Left ventricle myocardium inferior (tissue), 1 donor: ENCODE results near the gene RAB26. TPM values are rescaled to one million over a fixed set of nuclear protein-coding genes. Genes with fewer than 3 reads are reported as not detected.
A peak's percentile ranks its signal among the peaks of the same experiment; 100 is the strongest.
"Not testable (repeated sequence)": the region's sequence is repeated elsewhere in the genome, so short reads cannot be mapped to it uniquely, and the experiment has no call there.

Source experiments
- DNase-seq: peaks from one replicate; pipeline ENCODE4 v3.0.0-alpha.2; 2020
- H3K27ac ChIP-seq: fragments of 200-600 bp; replicated peaks from 2 replicates; pipeline ENCODE4 v1.8.0; 2021
- H3K27me3 ChIP-seq: fragments of 200-600 bp; 2 replicates; pipeline ENCODE4 v1.8.0; 2021; ENCODE audit warnings: low read depth
- H3K36me3 ChIP-seq: fragments of 200-600 bp; 2 replicates; pipeline ENCODE4 v1.8.0; 2021
- H3K4me1 ChIP-seq: fragments of 200-600 bp; 2 replicates; pipeline ENCODE4 v1.8.0; 2021
- H3K4me3 ChIP-seq: fragments of 200-600 bp; 2 replicates; pipeline ENCODE4 v1.8.0; 2021; ENCODE audit warnings: mild to moderate bottlenecking, moderate library complexity
- H3K9me3 ChIP-seq: fragments of 200-600 bp; replicated peaks from 2 replicates; pipeline ENCODE4 v1.8.0; 2021
- intact Hi-C: fragments of 100-400 bp; cut with micrococcal nuclease; formaldehyde crosslinking; loops from one replicate; pipeline ENCODE4 v1.11.0; 2022
- long read RNA-seq: library from polyadenylated mRNA; unstranded; transcript quantifications from one replicate; pipeline ENCODE4 v2.0.0, GENCODE V29; 2021
- total RNA-seq: library from RNA; stranded (reverse); fragmentation: NEBNext Ultra II Directional; extraction: Animal tissue kit (Norgen Biotek cat#: 25700); gene quantifications from one replicate; pipeline ENCODE4 v1.2.1, GENCODE V29; 2021
- TF ChIP-seq, protein P1 (sequence below): fragments of 200-600 bp; IDR thresholded peaks from 2 replicates; pipeline ENCODE4 v1.8.0; 2021; ENCODE audit warnings: antibody characterized with exemption, mild to moderate bottlenecking, borderline replicate concordance
- donor health status: DM: no; HTN: yes; CAD: no; lungs with severe emphysema.

The RAB26 gene
- total RNA-seq = 1.7 TPM
- long read RNA-seq, partial matches to known transcripts = 0 of 10 reads
- long read RNA-seq, other reads (novel, unspliced or antisense) = 6 of 10 reads

DNA sequence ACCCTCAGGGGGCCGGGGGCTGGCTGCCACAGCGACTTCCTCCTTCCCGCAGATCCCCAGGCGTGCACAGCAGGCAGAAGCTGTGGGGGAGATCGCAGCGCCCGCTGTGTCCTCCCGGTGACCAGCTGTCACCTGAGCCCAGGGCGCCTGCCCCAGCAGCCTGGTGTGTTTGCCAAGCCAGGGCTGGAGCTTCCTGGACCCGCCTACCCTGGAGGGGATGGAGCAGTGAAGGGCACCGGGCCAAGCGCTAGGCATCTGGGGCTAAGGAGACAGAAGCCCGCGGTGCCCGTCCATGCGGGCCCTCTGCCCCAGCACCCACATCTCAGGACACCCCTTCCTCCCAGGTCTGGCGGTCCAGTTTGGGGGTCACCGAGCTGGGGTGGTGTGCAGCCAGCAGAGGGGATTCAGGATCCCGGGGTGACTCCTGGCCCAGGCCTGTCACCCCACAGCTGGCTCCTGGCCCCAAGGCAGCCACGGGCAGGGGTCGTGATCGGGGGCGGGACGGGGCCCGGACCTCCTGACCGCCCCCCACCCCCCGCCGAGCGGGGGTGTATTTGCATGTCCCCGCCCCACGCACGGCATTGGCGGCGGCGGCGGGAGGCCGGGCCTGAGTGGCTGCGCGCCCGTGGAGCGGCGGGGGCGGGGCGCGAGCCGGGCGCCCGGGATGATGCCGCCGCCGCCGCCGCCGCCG, at the start of gene RAB26:
Gene RAB26, plus strand, starts transcription at position 645 of the 691 bp plus-strand sequence. CDS start 159 bp downstream, outside the sequence.
- DNase-seq = peak; percentile 83
- Histone ChIP-seq H3K36me3 (peaks cover 8% of the 10 kb centered on the region), H3K9me3 (no peaks in the 10 kb centered on the region), H3K4me1 (peaks cover 59% of the 10 kb centered on the region), H3K27ac (peak within 1 kb of the TSS; percentile 93), H3K4me3 (peak within 1 kb of the TSS; percentile 66), H3K27me3 (no peaks in the 10 kb centered on the region)
- TF ChIP-seq, protein P1, sequence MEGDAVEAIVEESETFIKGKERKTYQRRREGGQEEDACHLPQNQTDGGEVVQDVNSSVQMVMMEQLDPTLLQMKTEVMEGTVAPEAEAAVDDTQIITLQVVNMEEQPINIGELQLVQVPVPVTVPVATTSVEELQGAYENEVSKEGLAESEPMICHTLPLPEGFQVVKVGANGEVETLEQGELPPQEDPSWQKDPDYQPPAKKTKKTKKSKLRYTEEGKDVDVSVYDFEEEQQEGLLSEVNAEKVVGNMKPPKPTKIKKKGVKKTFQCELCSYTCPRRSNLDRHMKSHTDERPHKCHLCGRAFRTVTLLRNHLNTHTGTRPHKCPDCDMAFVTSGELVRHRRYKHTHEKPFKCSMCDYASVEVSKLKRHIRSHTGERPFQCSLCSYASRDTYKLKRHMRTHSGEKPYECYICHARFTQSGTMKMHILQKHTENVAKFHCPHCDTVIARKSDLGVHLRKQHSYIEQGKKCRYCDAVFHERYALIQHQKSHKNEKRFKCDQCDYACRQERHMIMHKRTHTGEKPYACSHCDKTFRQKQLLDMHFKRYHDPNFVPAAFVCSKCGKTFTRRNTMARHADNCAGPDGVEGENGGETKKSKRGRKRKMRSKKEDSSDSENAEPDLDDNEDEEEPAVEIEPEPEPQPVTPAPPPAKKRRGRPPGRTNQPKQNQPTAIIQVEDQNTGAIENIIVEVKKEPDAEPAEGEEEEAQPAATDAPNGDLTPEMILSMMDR = no peak
- intact Hi-C loops = loop anchor here (10.0 kb wide), 1 partner anchor 123 kb away; the partner anchor contains the start of gene NHERF2

DNA sequence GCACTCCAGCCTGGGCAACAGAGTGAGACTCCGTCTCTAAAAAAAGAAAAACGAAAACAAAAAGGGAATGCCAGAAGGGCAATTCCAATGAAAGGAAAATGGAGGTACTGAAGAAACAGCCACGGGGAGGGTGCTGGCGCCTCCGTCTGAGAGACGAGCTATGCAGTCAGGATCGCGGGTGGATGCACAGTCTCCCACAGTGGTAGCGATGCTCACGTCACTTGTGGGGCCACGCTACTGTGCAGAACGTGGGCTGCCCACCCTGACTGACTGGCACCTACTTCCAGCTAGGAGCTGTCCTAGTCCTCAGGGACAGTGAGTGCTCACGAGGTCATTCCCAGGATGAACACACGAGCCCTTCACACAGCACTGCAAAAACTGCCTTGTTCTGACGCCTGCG, 46.8 kb upstream of the RAB26 start:
- peaks cover 72% of the 10 kb centered on the region for H3K36me3 ChIP-seq
- H3K9me3 ChIP-seq, intact Hi-C loops, H3K4me1 ChIP-seq, H3K4me3 ChIP-seq, H3K27me3 ChIP-seq, H3K27ac ChIP-seq, DNase-seq: not testable (repeated sequence)

DNA sequence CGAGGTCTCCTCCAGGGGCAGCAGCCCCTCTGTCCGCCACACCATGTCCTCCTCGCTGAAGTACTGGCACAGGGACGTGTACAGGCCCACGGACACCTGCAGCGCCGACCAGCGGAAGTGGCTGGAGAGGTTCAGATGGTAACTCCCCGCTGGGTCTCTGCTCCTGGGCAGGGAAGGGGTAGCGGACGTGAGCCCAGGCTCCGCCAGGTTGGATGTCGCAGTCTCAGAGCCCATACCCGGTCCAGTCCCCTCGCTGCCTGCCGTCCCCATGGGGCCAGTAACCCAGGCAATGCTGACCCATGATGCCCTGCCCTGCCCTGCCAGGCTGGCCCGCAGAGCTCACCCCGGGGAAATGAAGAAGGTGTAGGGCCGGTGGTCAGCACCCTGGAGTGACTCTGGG, 46.0 kb upstream of the RAB26 start:
- Histone ChIP-seq H3K27me3 (no peaks in the 10 kb centered on the region), H3K9me3 (no peaks in the 10 kb centered on the region), H3K4me1 (no peaks in the 10 kb centered on the region), H3K4me3 (no peak overlapping the region), H3K27ac (no peak overlapping the region), H3K36me3 (peaks cover 69% of the 10 kb centered on the region)
- TF ChIP-seq, protein P1 = no peak
- DNase-seq = no peak
- intact Hi-C loops = no loop called here

- H3K27ac ChIP-seq, DNase-seq, H3K9me3 ChIP-seq, intact Hi-C loops, H3K4me1 ChIP-seq, H3K4me3 ChIP-seq, H3K27me3 ChIP-seq: not testable (repeated sequence)
- peaks cover 78% of the 10 kb centered on the region for H3K36me3 ChIP-seq
Observed at GRCh38 chr16:2104464-2104863, 44.0 kb upstream of the RAB26 start.

GRCh38 chr16:2105291-2105690, 43.1 kb upstream of the RAB26 start:
- H3K27me3 ChIP-seq, intact Hi-C loops, H3K9me3 ChIP-seq, H3K4me3 ChIP-seq, H3K4me1 ChIP-seq, H3K27ac ChIP-seq, DNase-seq: not testable (repeated sequence)
- peaks cover 77% of the 10 kb centered on the region for H3K36me3 ChIP-seq

GRCh38 chr16:2105769-2106168, 42.7 kb upstream of the RAB26 start:
- intact Hi-C loops, H3K4me1 ChIP-seq, H3K27me3 ChIP-seq, H3K4me3 ChIP-seq, H3K27ac ChIP-seq, DNase-seq, H3K9me3 ChIP-seq: not testable (repeated sequence)
- H3K36me3 ChIP-seq = peaks cover 77% of the 10 kb centered on the region

- H3K9me3 ChIP-seq, intact Hi-C loops, H3K4me3 ChIP-seq, H3K27ac ChIP-seq, H3K4me1 ChIP-seq, DNase-seq, H3K27me3 ChIP-seq: not testable (repeated sequence)
- H3K36me3 ChIP-seq = peaks cover 77% of the 10 kb centered on the region
Observed at GRCh38 chr16:2106211-2106610, 42.2 kb upstream of the RAB26 start.

- DNase-seq, H3K4me3 ChIP-seq, H3K27me3 ChIP-seq, H3K4me1 ChIP-seq, H3K27ac ChIP-seq, intact Hi-C loops, H3K9me3 ChIP-seq: not testable (repeated sequence)
- peaks cover 81% of the 10 kb centered on the region for H3K36me3 ChIP-seq
Observed at GRCh38 chr16:2107121-2107790, 41.2 kb upstream of the RAB26 start.

DNA sequence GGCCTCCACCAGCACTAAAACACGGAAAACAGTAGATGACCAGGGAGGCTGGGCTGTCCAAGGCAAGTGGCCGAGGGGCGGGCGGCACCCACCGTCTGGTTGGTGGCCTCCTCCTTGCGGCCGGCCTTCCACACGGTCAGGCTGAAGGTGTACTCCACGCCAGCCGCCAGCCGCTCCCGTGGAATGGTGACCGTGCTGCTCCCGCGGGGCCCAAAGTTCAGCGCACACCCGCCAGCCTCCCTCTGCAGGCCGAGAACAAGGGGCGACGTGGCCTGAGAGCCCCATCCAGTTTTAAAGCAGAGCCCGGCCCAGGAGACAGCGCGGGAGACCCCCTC, 40.7 kb upstream of the RAB26 start:
- DNase-seq, intact Hi-C loops, H3K9me3 ChIP-seq, H3K27me3 ChIP-seq, H3K27ac ChIP-seq, H3K4me1 ChIP-seq, H3K4me3 ChIP-seq: not testable (repeated sequence)
- peaks cover 80% of the 10 kb centered on the region for H3K36me3 ChIP-seq

DNA sequence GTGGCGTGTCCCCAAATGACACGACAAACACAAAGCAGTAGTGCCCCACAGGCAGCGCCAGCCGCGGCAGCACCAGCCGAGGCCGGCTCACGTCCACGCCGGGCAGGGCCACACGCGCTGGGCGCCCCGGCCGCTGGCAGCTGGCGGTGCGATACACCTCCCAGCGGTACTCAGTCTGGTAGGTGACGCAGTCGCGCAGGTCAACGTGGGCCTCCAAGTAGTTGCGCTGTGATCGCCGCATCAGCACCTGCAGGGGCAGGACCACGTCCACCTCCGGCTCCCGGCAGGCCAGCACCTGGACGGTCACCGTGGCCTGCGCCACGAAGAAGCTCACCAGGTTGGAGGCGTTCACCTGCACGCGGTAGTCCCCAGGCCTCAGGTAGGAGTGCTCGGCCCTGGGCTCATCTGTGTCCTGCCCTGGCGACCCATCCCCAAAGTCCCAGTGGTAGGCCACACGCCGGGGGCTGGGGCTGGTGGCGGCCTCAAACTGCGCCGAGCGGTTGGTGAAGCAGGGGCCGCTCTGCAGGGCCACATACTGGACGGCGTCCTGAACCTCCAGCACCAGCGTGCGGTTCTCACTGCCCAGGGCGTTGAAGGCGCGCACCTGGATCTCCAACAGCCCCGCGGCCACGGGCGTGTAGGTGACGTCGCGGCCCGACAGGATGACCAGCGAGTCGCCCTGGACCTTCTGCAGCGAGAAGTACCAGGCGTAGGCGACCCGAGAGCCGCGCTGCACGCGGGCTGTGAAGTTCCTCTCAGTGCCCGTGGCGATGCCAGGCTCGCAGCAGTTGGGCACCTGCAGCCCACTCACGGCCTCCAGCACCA, 39.8 kb upstream of the RAB26 start:
- H3K27ac ChIP-seq, H3K27me3 ChIP-seq, H3K4me1 ChIP-seq, DNase-seq, H3K9me3 ChIP-seq, H3K4me3 ChIP-seq, intact Hi-C loops: not testable (repeated sequence)
- H3K36me3 ChIP-seq = peaks cover 76% of the 10 kb centered on the region

DNA sequence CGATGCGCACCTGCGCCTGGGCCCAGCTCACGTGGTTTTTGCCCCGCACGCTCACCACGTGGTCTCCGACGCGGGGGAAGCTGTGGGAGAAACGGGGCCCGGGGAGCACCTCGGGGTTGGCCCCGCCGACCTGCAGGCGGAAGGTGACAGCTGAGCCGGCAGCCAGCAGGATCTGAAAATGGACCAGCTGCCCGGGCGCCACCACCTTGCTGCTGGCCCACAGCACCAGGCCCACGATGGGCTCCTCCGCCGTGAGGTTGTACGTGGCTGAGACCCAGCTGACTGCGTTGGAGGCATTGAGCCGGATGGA, 39.2 kb upstream of the RAB26 start:
- intact Hi-C loops, H3K27ac ChIP-seq, DNase-seq, H3K27me3 ChIP-seq, H3K4me1 ChIP-seq, H3K9me3 ChIP-seq, H3K4me3 ChIP-seq: not testable (repeated sequence)
- peaks cover 82% of the 10 kb centered on the region for H3K36me3 ChIP-seq
